BLaER1 treated with 17β-estradiol and CSF1 and Interleukin-3, amounts not matched to agents 10 nM and 100 nM (cell line): ENCODE results near the gene KAT6B.

Source experiments
- H3K27ac ChIP-seq, 11 experiments: shearing (Covaris generic); formaldehyde crosslinking; 2 replicates each; pipeline ENCODE4 v1.8.1; 2022
- H3K27me3 ChIP-seq, 11 experiments: shearing (Covaris generic); formaldehyde crosslinking; 2 replicates each; pipeline ENCODE4 v1.8.1; 2022
- H3K36me3 ChIP-seq, 11 experiments: shearing (Covaris generic); formaldehyde crosslinking; 2 replicates each; pipeline ENCODE4 v1.8.1; 2022
- H3K4me1 ChIP-seq, 10 experiments: shearing (Covaris generic); formaldehyde crosslinking; 2 replicates each; pipeline ENCODE4 v1.8.1; 2022
- H3K4me2 ChIP-seq, 11 experiments: shearing (Covaris generic); formaldehyde crosslinking; 2 replicates each; pipeline ENCODE4 v1.8.1; 2022
- H3K4me3 ChIP-seq, 10 experiments: shearing (Covaris generic); formaldehyde crosslinking; 2 replicates each; pipeline ENCODE4 v1.8.1; 2022
- H3K9ac ChIP-seq, 11 experiments: shearing (Covaris generic); formaldehyde crosslinking; 2 replicates each; pipeline ENCODE4 v1.8.1; 2022
- H3K9me3 ChIP-seq, 11 experiments: shearing (Covaris generic); formaldehyde crosslinking; replicated peaks in 1 of 11; 2 replicates each; pipeline ENCODE4 v1.8.1; 2022
- H4K20me1 ChIP-seq, 11 experiments: shearing (Covaris generic); formaldehyde crosslinking; 2 replicates each; pipeline ENCODE4 v1.8.1; 2022
- Cebpa-rat ChIP-seq, 11 experiments: shearing (Covaris generic); IDR thresholded peaks; 2 replicates each; pipeline ENCODE4 v1.8.1; 2022

The KAT6B gene

DNA sequence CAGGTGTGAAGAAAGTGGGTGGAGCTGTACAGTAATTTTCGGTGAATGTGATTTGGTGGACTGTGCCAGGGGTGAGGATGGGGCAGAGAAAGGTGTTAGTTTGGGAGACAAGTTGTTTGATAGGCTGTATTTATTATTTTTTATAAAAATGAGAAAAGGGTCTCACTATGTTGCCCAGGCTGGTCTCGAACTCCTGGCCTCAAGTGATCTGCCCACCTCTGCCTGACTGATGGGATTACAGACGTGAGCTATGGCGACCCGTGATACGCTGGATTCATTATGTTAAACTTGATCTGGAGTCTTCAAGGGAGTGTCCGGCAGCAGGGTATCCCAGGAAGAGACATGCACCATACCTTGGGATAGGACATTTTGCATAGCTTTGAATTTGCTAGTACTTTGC, 1.3 kb downstream of the KAT6B start:
- H3K36me3 ChIP-seq = peaks cover 0 to 12% (median 5%) of the 10 kb centered on the region in 11 experiments; a peak in 6 of 22 replicates
- H3K9me3 ChIP-seq = 0 out of 22 replicates have a peak, but pooled peaks cover 0 to 4% (median 0%) of the 10 kb centered on the region in 11 experiments
- peak overlapping the region in 8 of 11 experiments; percentile 55 to 93 (median 67); a peak in 10 of 22 replicates for H3K9ac ChIP-seq
- peak overlapping the region; percentile 57 to 91 (median 65); a peak in 18 of 20 replicates for H3K4me3 ChIP-seq
- no peak overlapping the region; a peak in 2 of 22 replicates for H3K27ac ChIP-seq
- H3K27me3 ChIP-seq = no peaks in the 10 kb centered on the region
- peaks cover 0 to 43% (median 9%) of the 10 kb centered on the region in 11 experiments; a peak in 8 of 22 replicates for H4K20me1 ChIP-seq
- no peak for TF ChIP-seq Cebpa-rat (IDR thresholded peaks at IDR 0.05)
- peaks cover 19 to 46% (median 29%) of the 10 kb centered on the region in 10 experiments for H3K4me1 ChIP-seq
- H3K4me2 ChIP-seq = peak overlapping the region; percentile 74 to 96 (median 84)

DNA sequence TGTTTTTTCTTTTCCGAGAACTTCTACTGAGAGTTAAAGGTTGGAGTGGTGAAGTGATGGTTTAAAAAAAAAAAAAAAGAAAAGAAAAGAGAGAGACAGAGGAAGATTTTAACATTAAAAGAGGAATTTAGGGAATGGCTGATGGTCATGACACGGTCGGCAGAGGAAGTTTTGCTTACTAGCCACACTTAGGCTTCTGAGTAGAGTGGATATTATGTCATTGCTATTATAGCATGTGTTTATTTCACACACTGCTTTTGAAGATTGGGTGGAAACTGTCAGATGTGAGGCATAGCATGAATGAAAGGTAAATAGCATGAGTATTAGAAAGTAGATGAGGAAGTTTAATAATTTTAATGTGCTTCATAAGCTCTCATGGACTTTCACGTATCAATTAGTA, 2.5 kb downstream of the KAT6B start:
- Histone ChIP-seq H3K4me3 (no peak overlapping the region), H3K27me3 (no peaks in the 10 kb centered on the region), H3K4me2 (peak overlapping the region in 3 of 11 experiments; percentile 11 to 56 (median 29); a peak in 5 of 22 replicates), H3K4me1 (peaks cover 18 to 39% (median 26%) of the 10 kb centered on the region in 10 experiments), H3K36me3 (peaks cover 0 to 12% (median 5%) of the 10 kb centered on the region in 11 experiments; a peak in 11 of 22 replicates), H4K20me1 (peaks cover 0 to 48% (median 9%) of the 10 kb centered on the region in 11 experiments; a peak in 8 of 22 replicates), H3K9me3 (peaks cover 0 to 4% (median 0%) of the 10 kb centered on the region in 11 experiments; a peak in 1 of 22 replicates), H3K9ac (no peak overlapping the region), H3K27ac (no peak overlapping the region; a peak in 1 of 22 replicates)
- TF ChIP-seq Cebpa-rat (IDR thresholded peaks at IDR 0.05) = no peak

- Histone ChIP-seq H4K20me1 (peaks cover 0 to 55% (median 9%) of the 10 kb centered on the region in 11 experiments; a peak in 10 of 22 replicates), H3K36me3 (peaks cover 0 to 37% (median 25%) of the 10 kb centered on the region in 11 experiments; a peak in 19 of 22 replicates), H3K4me3 (no peak overlapping the region), H3K27me3 (no peaks in the 10 kb centered on the region), H3K4me2 (no peak overlapping the region), H3K9me3 (peaks cover 5 to 27% (median 23%) of the 10 kb centered on the region in 11 experiments; a peak in 21 of 22 replicates), H3K9ac (no peak overlapping the region), H3K27ac (no peak overlapping the region), H3K4me1 (peaks cover 13 to 42% (median 27%) of the 10 kb centered on the region in 10 experiments)
- no peak for TF ChIP-seq Cebpa-rat (IDR thresholded peaks at IDR 0.05)
These were observed 5.2 kb downstream of the KAT6B start for GRCh38 chr10:74831518-74832120.

DNA sequence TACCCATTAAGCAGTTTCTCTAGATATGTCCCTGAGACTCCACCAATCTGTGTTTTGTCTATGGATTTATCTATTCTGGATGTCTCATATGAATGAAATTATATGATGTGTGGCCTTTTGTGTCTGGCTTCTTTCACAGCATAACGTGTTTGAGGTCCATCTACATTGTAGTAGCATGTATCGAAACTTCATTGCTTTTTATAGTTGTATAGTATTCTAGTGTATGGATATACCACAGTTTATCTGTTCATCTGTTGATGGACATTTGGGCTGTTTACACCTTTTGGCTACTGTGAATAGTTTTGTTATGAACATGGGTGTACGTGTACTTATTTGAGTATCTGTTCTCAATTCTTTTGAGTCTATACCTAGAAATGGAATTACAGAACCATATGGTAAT, 9.6 kb downstream of the KAT6B start:
- Histone ChIP-seq H3K4me3 (no peak overlapping the region), H3K4me2 (no peak overlapping the region), H3K27me3 (no peaks in the 10 kb centered on the region), H3K4me1 (peaks cover 0 to 22% (median 12%) of the 10 kb centered on the region in 10 experiments; a peak in 12 of 20 replicates), H3K9me3 (peaks cover 5 to 30% (median 24%) of the 10 kb centered on the region in 11 experiments; a peak in 21 of 22 replicates), H3K27ac (no peak overlapping the region), H4K20me1 (peaks cover 0 to 29% (median 1%) of the 10 kb centered on the region in 11 experiments; a peak in 7 of 22 replicates), H3K36me3 (peaks cover 12 to 69% (median 46%) of the 10 kb centered on the region in 11 experiments; a peak in 20 of 22 replicates), H3K9ac (no peak overlapping the region)
- TF ChIP-seq Cebpa-rat (IDR thresholded peaks at IDR 0.05) = no peak

GRCh38 chr10:74836877-74837276, 10.5 kb downstream of the KAT6B start:
- Histone ChIP-seq H4K20me1 (peaks cover 0 to 20% (median 0%) of the 10 kb centered on the region in 11 experiments; a peak in 7 of 22 replicates), H3K27ac (no peak overlapping the region), H3K9ac (no peak overlapping the region), H3K36me3 (peaks cover 12 to 78% (median 53%) of the 10 kb centered on the region in 11 experiments; a peak in 20 of 22 replicates), H3K27me3 (no peaks in the 10 kb centered on the region), H3K4me2 (no peak overlapping the region), H3K4me3 (no peak overlapping the region), H3K4me1 (peaks cover 0 to 31% (median 14%) of the 10 kb centered on the region in 10 experiments; a peak in 16 of 20 replicates), H3K9me3 (peaks cover 5 to 30% (median 24%) of the 10 kb centered on the region in 11 experiments; a peak in 21 of 22 replicates)
- TF ChIP-seq Cebpa-rat (IDR thresholded peaks at IDR 0.05) = no peak

DNA sequence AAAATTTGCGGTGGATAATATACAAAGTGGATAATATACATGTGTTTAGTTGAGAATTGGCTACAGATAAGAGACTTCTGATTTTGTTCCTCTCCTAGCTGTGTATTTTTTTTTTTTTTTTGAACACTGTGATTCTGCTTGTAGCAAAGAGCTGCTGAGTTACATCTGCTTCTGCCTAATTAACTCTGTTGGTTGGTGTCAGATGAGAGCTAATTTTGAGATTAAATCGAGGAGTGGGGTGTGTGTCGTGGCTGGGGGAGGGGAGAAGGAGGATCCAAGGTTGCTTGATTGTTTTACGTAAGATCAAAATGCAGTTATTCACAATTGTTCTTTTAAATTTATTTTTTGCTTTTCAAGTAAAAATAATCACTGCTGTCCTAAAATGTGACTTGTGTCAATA, 11.3 kb downstream of the KAT6B start:
- peaks cover 0 to 40% (median 20%) of the 10 kb centered on the region in 10 experiments; a peak in 17 of 20 replicates for H3K4me1 ChIP-seq
- H3K36me3 ChIP-seq = peaks cover 12 to 81% (median 58%) of the 10 kb centered on the region in 11 experiments; a peak in 20 of 22 replicates
- H3K9me3 ChIP-seq = peaks cover 5 to 30% (median 24%) of the 10 kb centered on the region in 11 experiments; a peak in 21 of 22 replicates
- peaks cover 0 to 11% (median 0%) of the 10 kb centered on the region in 11 experiments; a peak in 5 of 22 replicates for H4K20me1 ChIP-seq
- no peak overlapping the region for H3K4me2 ChIP-seq
- H3K4me3 ChIP-seq = no peak overlapping the region
- no peak for TF ChIP-seq Cebpa-rat (IDR thresholded peaks at IDR 0.05)
- no peaks in the 10 kb centered on the region for H3K27me3 ChIP-seq
- H3K9ac ChIP-seq = no peak overlapping the region
- no peak overlapping the region for H3K27ac ChIP-seq

GRCh38 chr10:74839708-74840107, 13.3 kb downstream of the KAT6B start:
- H3K4me2 ChIP-seq = no peak overlapping the region
- H3K27me3 ChIP-seq = no peaks in the 10 kb centered on the region
- peaks cover 0 to 38% (median 20%) of the 10 kb centered on the region in 10 experiments; a peak in 17 of 20 replicates for H3K4me1 ChIP-seq
- H4K20me1 ChIP-seq = peaks cover 0 to 5% (median 0%) of the 10 kb centered on the region in 11 experiments; a peak in 6 of 22 replicates
- no peak overlapping the region for H3K4me3 ChIP-seq
- H3K27ac ChIP-seq = no peak overlapping the region
- H3K9ac ChIP-seq = no peak overlapping the region
- peaks cover 5 to 27% (median 20%) of the 10 kb centered on the region in 11 experiments; a peak in 21 of 22 replicates for H3K9me3 ChIP-seq
- TF ChIP-seq Cebpa-rat (IDR thresholded peaks at IDR 0.05) = no peak
- peaks cover 26 to 89% (median 74%) of the 10 kb centered on the region in 11 experiments for H3K36me3 ChIP-seq

DNA sequence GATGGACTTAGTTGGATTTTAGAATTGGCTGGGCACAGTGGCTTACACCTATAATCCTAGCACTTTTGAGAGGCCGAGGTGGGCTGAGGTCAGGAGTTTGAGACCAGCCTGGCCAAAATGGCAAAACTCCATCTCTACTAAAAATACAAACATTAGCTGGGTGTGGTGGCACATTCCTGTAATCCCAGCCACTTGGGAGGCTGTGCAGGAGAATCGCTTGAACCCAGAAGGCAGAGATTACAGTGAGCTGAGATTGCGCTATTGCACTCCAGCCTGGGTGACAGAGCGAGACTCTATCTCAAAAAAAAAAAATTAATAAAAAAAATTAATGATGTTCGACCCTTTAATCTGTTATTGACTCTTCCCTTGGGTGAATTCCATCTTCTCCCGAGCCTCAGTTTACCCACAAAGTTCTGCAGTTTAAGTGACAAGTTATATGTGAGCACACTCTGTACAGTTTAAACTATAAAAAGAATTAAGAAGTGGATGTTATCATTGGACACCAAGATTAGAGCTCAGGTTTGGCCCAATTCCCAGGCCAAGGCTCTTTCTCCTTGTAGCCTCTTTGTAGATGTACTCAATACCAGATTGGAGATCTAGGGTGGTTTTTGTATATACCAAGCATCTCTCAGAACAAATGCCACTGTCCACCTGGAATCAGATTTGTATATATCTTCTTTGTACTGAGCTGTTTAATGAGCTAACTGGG, 15.0 kb downstream of the KAT6B start:
- no peaks in the 10 kb centered on the region for H3K27me3 ChIP-seq
- peak overlapping the region in 7 of 11 experiments; percentile 11 to 62 (median 40); a peak in 11 of 22 replicates for H3K4me2 ChIP-seq
- peaks cover 0 to 6% (median 0%) of the 10 kb centered on the region in 11 experiments; a peak in 7 of 22 replicates for H4K20me1 ChIP-seq
- no peak overlapping the region for H3K4me3 ChIP-seq
- TF ChIP-seq Cebpa-rat (IDR thresholded peaks at IDR 0.05) = no peak
- peak overlapping the region in 9 of 11 experiments; percentile 7 to 83 (median 51); a peak in 15 of 22 replicates for H3K27ac ChIP-seq
- peak overlapping the region in 3 of 11 experiments; percentile 15 to 54 (median 50); a peak in 4 of 22 replicates for H3K9ac ChIP-seq
- H3K4me1 ChIP-seq = peaks cover 0 to 33% (median 19%) of the 10 kb centered on the region in 10 experiments; a peak in 13 of 20 replicates
- peaks cover 26 to 85% (median 76%) of the 10 kb centered on the region in 11 experiments for H3K36me3 ChIP-seq
- H3K9me3 ChIP-seq = peaks cover 0 to 12% (median 6%) of the 10 kb centered on the region in 11 experiments; a peak in 10 of 22 replicates
